Activated CD4-positive, alpha-beta T cell treated with anti-CD3 and anti-CD28 coated beads for 36 hours (primary cell): ENCODE data around the gene OR52W1. TPM values are rescaled to one million over a fixed set of nuclear protein-coding genes. Genes with fewer than 3 reads are reported as not detected.
"Not testable (repeated sequence)": the region's sequence is repeated elsewhere in the genome, so short reads cannot be mapped to it uniquely, and the experiment has no call there.

Experiments
- ATAC-seq: fragments of 200-7000 bp; cut with Tn5 transposase; one replicate; pipeline ENCODE4 v1.10.0; 2021; ENCODE audit warnings: mild to moderate bottlenecking, moderate library complexity
- CTCF ChIA-PET: fragments of 350-600 bp; sonication (Branson Sonifier 250); formaldehyde crosslinking; loops from one replicate; lab custom pipeline; 2021; ENCODE audit warnings: antibody characterized with exemption; lab: Charles Lee
- POLR2A ChIA-PET: fragments of 350-600 bp; sonication (Branson Sonifier 250); formaldehyde crosslinking; loops from one replicate; lab custom pipeline; 2021; ENCODE audit warnings: antibody characterized with exemption, inconsistent platforms; lab: Charles Lee
- DNase-seq: peaks from one replicate; pipeline ENCODE4 v3.0.0-alpha.2; 2020
- H3K27ac Mint-ChIP-seq: one replicate; pipeline ENCODE4 v1.8.0; 2021; ENCODE audit warnings: mixed read lengths
- H3K27me3 Mint-ChIP-seq: one replicate; pipeline ENCODE4 v1.8.0; 2021; ENCODE audit warnings: mixed read lengths
- H3K36me3 Mint-ChIP-seq: one replicate; pipeline ENCODE4 v1.8.0; 2021; ENCODE audit warnings: low read depth, mixed read lengths
- H3K4me1 Mint-ChIP-seq: one replicate; pipeline ENCODE4 v1.8.0; 2021; ENCODE audit warnings: mixed read lengths
- H3K4me3 Mint-ChIP-seq: one replicate; pipeline ENCODE4 v1.8.0; 2021; ENCODE audit warnings: mild to moderate bottlenecking, moderate library complexity, mixed read lengths
- H3K9me3 Mint-ChIP-seq: one replicate; pipeline ENCODE4 v1.8.0; 2021; ENCODE audit warnings: low read depth, mixed read lengths
- intact Hi-C, 2 experiments: fragments of 100-400 bp; cut with DNase I in 1 of 2; cut with micrococcal nuclease in 1 of 2; formaldehyde crosslinking; loops; one replicate each; pipeline versions ENCODE4 v1.14.2 to v1.15.1; 2022 to 2024; cut with DNase I, micrococcal nuclease
- total RNA-seq, 2 experiments: library from RNA; stranded (reverse); gene quantifications; one replicate each; pipeline ENCODE4 v1.2.3, GENCODE V29; 2021

The OR52W1 gene
- total RNA-seq, 2 experiments from 2014 or later = not detected

DNA sequence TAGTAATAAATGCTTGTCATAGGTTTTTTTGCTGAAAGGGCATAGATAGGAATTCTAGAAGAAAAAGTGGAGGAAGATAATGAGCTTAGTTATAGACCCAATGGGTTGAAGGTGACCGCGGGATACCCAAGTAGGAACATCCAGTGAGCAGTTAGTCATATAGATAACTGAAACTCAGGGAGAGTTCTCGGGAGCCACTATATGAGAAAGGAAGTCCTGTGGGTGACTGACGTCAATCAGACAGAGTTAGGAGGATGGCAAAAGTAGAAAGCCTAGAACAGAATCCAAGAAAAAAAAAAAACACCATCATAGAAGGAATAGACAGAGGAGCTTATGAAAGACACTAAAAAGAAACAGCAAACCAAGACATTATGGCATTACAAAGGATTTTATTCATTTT is 38.2 kb downstream of the OR52W1 start:
- Mint-ChIP-seq H3K9me3 (no peaks in the 10 kb centered on the region), H3K4me3 (no peak overlapping the region), H3K4me1 (peaks cover 16% of the 10 kb centered on the region), H3K27ac (no peak overlapping the region), H3K36me3 (no peaks in the 10 kb centered on the region), H3K27me3 (no peaks in the 10 kb centered on the region)
- POLR2A ChIA-PET = interaction anchor here (0.5 kb wide), 1 partner anchor 538 kb away, joined by 3 read pairs; no protein-coding TSS in a partner anchor
- DNase-seq = no peak
- intact Hi-C loops = loop anchor here (10.0 kb wide), 3 partner anchors 508 to 612 kb away; partner anchors contain the start of genes TRIM22 (in 1 of the 2), TRIM34 (in 1 of the 2) and TRIM5 (in 1 of the 2)
- CTCF ChIA-PET = interaction anchor here (0.5 to 2.2 kb wide), 10 partner anchors 9 to 446 kb away, joined by 3 to 14 read pairs (median 4); partner anchors contain the start of gene MRPL17
- no peak for ATAC-seq

- CTCF ChIA-PET = interaction anchor here (0.5 to 2.2 kb wide), 9 partner anchors 9 to 445 kb away, joined by 3 to 10 read pairs (median 4); partner anchors contain the start of gene MRPL17
- DNase-seq = no peak
- Mint-ChIP-seq H3K27me3 (no peaks in the 10 kb centered on the region), H3K4me1 (peaks cover 14% of the 10 kb centered on the region), H3K9me3 (no peaks in the 10 kb centered on the region), H3K27ac (no peak overlapping the region), H3K36me3 (no peaks in the 10 kb centered on the region), H3K4me3 (no peak overlapping the region)
- POLR2A ChIA-PET = no interaction called here
- ATAC-seq = no peak
- intact Hi-C loops = loop anchor here (10.0 kb wide), 3 partner anchors 507 to 613 kb away; partner anchors contain the start of genes TRIM22 (in 1 of the 2), TRIM34 (in 1 of the 2) and TRIM5 (in 1 of the 2)
Measured at GRCh38 chr11:6237761-6238302, 38.8 kb downstream of the OR52W1 start.

DNA sequence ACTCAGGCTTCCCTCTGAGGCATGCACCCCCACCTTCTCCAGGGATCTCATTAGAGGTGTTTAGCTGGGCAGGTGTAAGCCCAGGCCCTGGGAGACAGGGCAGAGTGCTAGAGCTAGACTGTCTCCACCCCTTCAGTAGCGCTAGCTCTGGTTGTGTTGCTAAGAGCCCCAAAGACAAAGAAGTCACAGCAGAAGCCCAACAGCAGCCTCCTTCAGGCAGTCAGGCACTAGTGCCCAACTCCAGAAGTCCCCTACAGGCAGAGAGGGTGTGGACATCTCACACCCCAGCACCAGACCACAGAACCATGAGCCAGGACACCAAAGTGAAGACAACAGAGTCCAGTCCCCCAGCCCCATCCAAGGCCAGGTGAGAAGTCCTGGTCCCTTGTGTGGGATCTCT is 39.9 kb downstream of the OR52W1 start, which contains the start of gene CNGA4:
Gene CNGA4, plus strand, starts transcription at position 188 of the 400 bp plus-strand sequence. Its CDS starts 118 bp downstream, at position 306.
- peaks cover 6% of the 10 kb centered on the region for H3K27me3 Mint-ChIP-seq
- ChIA-PET POLR2A (no interaction called here), CTCF (interaction anchor here (0.5 to 1.0 kb wide), 3 partner anchors 14 to 194 kb away, joined by 3 to 4 read pairs (median 3); no protein-coding TSS in a partner anchor)
- no peak within 1 kb of the TSS for H3K4me3 Mint-ChIP-seq
- intact Hi-C loops = loop anchor here (10.0 kb wide), 3 partner anchors 506 to 614 kb away; partner anchors contain the start of genes TRIM22 (in 1 of the 2), TRIM34 (in 1 of the 2) and TRIM5 (in 1 of the 2)
- no peaks in the 10 kb centered on the region for H3K9me3 Mint-ChIP-seq
- DNase-seq (no peak), ATAC-seq (no peak)
- H3K36me3 Mint-ChIP-seq = no peaks in the 10 kb centered on the region
- H3K4me1 Mint-ChIP-seq = peaks cover 5% of the 10 kb centered on the region
- no peak within 1 kb of the TSS for H3K27ac Mint-ChIP-seq

DNA sequence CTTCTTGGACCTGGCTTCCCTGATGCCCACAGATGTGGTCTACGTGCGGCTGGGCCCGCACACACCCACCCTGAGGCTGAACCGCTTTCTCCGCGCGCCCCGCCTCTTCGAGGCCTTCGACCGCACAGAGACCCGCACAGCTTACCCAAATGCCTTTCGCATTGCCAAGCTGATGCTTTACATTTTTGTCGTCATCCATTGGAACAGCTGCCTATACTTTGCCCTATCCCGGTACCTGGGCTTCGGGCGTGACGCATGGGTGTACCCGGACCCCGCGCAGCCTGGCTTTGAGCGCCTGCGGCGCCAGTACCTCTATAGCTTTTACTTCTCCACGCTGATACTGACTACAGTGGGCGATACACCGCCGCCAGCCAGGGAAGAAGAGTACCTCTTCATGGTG is 41.1 kb downstream of the OR52W1 start:
- CTCF ChIA-PET = interaction anchor here (0.5 to 3.5 kb wide), 2 partner anchors 12 to 245 kb away, joined by 3 to 23 read pairs; no protein-coding TSS in a partner anchor
- no peak overlapping the region for H3K27ac Mint-ChIP-seq
- H3K4me1 Mint-ChIP-seq = peaks cover 3% of the 10 kb centered on the region
- DNase-seq = no peak
- H3K36me3 Mint-ChIP-seq = no peaks in the 10 kb centered on the region
- H3K9me3 Mint-ChIP-seq = no peaks in the 10 kb centered on the region
- no peak overlapping the region for H3K4me3 Mint-ChIP-seq
- peaks cover 6% of the 10 kb centered on the region for H3K27me3 Mint-ChIP-seq
- no peak for ATAC-seq
- intact Hi-C loops = no loop called here
- POLR2A ChIA-PET = no interaction called here

DNA sequence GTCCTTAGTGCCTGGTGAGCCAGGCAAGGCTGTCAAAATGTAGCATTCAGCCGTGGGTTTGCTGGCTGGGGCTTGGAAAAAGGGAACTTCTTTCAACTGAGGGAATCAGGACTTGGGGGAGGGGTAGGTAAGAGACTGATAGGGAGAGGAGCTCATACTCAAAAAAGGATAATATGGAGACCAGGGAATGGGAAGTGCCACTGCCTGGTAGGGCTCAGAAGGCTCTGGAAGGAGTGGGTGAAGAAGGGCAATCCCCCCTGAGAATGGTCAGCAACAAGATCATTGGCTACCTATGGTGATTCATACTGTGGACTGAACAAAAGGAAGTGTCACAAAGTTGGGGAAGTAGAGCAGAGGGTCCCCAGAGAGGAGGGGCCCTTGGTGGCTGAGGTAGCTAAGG is 41.8 kb downstream of the OR52W1 start:
- ChIA-PET POLR2A (no interaction called here), CTCF (interaction anchor here (3.5 kb wide), 1 partner anchor 11 kb away, joined by 23 read pairs; no protein-coding TSS in a partner anchor)
- ATAC-seq (no peak), DNase-seq (no peak)
- Mint-ChIP-seq H3K27ac (no peak overlapping the region), H3K4me1 (no peaks in the 10 kb centered on the region), H3K9me3 (no peaks in the 10 kb centered on the region), H3K36me3 (no peaks in the 10 kb centered on the region), H3K27me3 (peaks cover 6% of the 10 kb centered on the region), H3K4me3 (no peak overlapping the region)
- intact Hi-C loops = no loop called here

GRCh38 chr11:6241316-6241715 is 42.3 kb downstream of the OR52W1 start:
- ATAC-seq (no peak), DNase-seq (no peak)
- POLR2A ChIA-PET = no interaction called here
- H3K4me3 Mint-ChIP-seq = no peak overlapping the region
- intact Hi-C loops = no loop called here
- H3K9me3 Mint-ChIP-seq = no peaks in the 10 kb centered on the region
- peaks cover 6% of the 10 kb centered on the region for H3K27me3 Mint-ChIP-seq
- CTCF ChIA-PET = interaction anchor here (3.5 kb wide), 1 partner anchor 10 kb away, joined by 23 read pairs; no protein-coding TSS in a partner anchor
- H3K4me1 Mint-ChIP-seq = no peaks in the 10 kb centered on the region
- H3K36me3 Mint-ChIP-seq = no peaks in the 10 kb centered on the region
- no peak overlapping the region for H3K27ac Mint-ChIP-seq

GRCh38 chr11:6245536-6245935 is 46.5 kb downstream of the OR52W1 start:
- H3K27ac Mint-ChIP-seq = no peak overlapping the region
- CTCF ChIA-PET = no interaction called here
- POLR2A ChIA-PET = no interaction called here
- no peaks in the 10 kb centered on the region for H3K9me3 Mint-ChIP-seq
- ATAC-seq (no peak), DNase-seq (no peak)
- intact Hi-C loops = no loop called here
- H3K36me3 Mint-ChIP-seq = no peaks in the 10 kb centered on the region
- H3K27me3 Mint-ChIP-seq = peaks cover 6% of the 10 kb centered on the region
- H3K4me1 Mint-ChIP-seq = no peaks in the 10 kb centered on the region
- no peak overlapping the region for H3K4me3 Mint-ChIP-seq

- H3K9me3 Mint-ChIP-seq = no peaks in the 10 kb centered on the region
- ATAC-seq = no peak
- no peak overlapping the region for H3K27ac Mint-ChIP-seq
- no peaks in the 10 kb centered on the region for H3K4me1 Mint-ChIP-seq
- CTCF ChIA-PET = interaction anchor here (4.5 to 5.7 kb wide), 3 partner anchors 67 to 114 kb away, joined by 20 to 78 read pairs (median 78); no protein-coding TSS in a partner anchor
- no peak for DNase-seq
- POLR2A ChIA-PET = no interaction called here
- peaks cover 5% of the 10 kb centered on the region for H3K27me3 Mint-ChIP-seq
- H3K36me3 Mint-ChIP-seq = no peaks in the 10 kb centered on the region
- intact Hi-C loops = no loop called here
- no peak overlapping the region for H3K4me3 Mint-ChIP-seq
Measured at GRCh38 chr11:6248248-6248647, 49.2 kb downstream of the OR52W1 start.

DNA sequence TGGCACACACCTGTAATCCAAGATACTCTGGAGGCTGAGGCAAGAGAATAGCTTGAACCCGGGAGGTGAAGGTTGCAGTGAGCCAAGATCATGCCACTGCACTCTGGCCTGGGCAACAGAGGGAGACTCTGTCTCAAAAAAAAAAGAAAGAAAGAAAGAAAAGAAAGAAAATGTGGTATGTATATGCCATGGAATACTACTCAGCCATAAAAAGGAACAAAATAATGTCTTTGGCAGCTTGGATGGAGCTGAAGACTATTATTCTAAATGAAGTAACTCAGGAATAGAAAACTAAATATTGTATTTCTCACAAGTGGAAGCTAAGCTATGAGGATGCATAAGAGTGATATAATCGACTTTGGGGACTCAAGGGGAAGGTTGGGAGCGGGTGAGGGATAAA is 49.9 kb downstream of the OR52W1 start:
- intact Hi-C loops, H3K27ac Mint-ChIP-seq, H3K4me1 Mint-ChIP-seq, ATAC-seq, DNase-seq, H3K4me3 Mint-ChIP-seq, H3K36me3 Mint-ChIP-seq, H3K27me3 Mint-ChIP-seq, POLR2A ChIA-PET, H3K9me3 Mint-ChIP-seq: not testable (repeated sequence)
- CTCF ChIA-PET = interaction anchor here (0.7 to 5.7 kb wide), 4 partner anchors 67 to 387 kb away, joined by 3 to 78 read pairs (median 49); no protein-coding TSS in a partner anchor

Other genes with a start within 250 kb of the OR52W1 start
- gene OR56A5, start 230.7 kb upstream of the OR52W1 start, total RNA-seq = not detected
- gene OR52L1, start 212.2 kb upstream of the OR52W1 start, total RNA-seq = not detected
- not detected for gene OR56A4, start 192.3 kb upstream of the OR52W1 start, total RNA-seq
- gene OR56A1, start 168.5 kb upstream of the OR52W1 start, total RNA-seq = not detected
- gene OR56B4, start 91.5 kb upstream of the OR52W1 start, total RNA-seq = not detected
- gene OR52B2, start 28.9 kb upstream of the OR52W1 start, total RNA-seq = not detected
- not detected for gene C11orf42, start 6.3 kb downstream of the OR52W1 start, total RNA-seq
- 10 to 100 TPM; 17.0 to 17.1 TPM for gene FHIP1B, start 35.4 kb downstream of the OR52W1 start, total RNA-seq
- gene CNGA4, start 39.9 kb downstream of the OR52W1 start, total RNA-seq = under 1 TPM; 0.21 to 0.25 TPM
- gene CCKBR, start 60.6 kb downstream of the OR52W1 start, total RNA-seq = not detected
- 10 to 100 TPM; 24.8 to 25.5 TPM for gene CAVIN3, start 121.3 kb downstream of the OR52W1 start, total RNA-seq
- 10 to 100 TPM; 13.1 to 14.1 TPM for gene SMPD1, start 191.2 kb downstream of the OR52W1 start, total RNA-seq
- 10 to 100 TPM; 43.2 to 49.8 TPM for gene APBB1, start 219.9 kb downstream of the OR52W1 start, total RNA-seq
- gene HPX, start 241.8 kb downstream of the OR52W1 start, total RNA-seq = under 1 TPM; 0.16 to 0.33 TPM